Testis (tissue), 2 donors: ENCODE results near the gene MEAF6.

Experiments used
- POLR2A ChIP-seq: fragments of 450-650 bp; IDR thresholded peaks from one replicate; pipeline ENCODE4 v1.6.1; 2017; ENCODE audit warnings: antibody characterized with exemption, mild to moderate bottlenecking, moderate library complexity
- TF ChIP-seq, protein P1 (sequence below), 3 experiments: fragments of 450-650 bp in 2 of 3; fragments of 200-600 bp in 1 of 3; sonication (generic) in 1 of 3; IDR thresholded peaks; one replicate each; pipeline ENCODE4 v1.5.1; 2016 to 2019; ENCODE audit warnings: antibody characterized with exemption in 3 of 3, mild to moderate bottlenecking in 2 of 3, moderate library complexity in 1 of 3

DNA sequence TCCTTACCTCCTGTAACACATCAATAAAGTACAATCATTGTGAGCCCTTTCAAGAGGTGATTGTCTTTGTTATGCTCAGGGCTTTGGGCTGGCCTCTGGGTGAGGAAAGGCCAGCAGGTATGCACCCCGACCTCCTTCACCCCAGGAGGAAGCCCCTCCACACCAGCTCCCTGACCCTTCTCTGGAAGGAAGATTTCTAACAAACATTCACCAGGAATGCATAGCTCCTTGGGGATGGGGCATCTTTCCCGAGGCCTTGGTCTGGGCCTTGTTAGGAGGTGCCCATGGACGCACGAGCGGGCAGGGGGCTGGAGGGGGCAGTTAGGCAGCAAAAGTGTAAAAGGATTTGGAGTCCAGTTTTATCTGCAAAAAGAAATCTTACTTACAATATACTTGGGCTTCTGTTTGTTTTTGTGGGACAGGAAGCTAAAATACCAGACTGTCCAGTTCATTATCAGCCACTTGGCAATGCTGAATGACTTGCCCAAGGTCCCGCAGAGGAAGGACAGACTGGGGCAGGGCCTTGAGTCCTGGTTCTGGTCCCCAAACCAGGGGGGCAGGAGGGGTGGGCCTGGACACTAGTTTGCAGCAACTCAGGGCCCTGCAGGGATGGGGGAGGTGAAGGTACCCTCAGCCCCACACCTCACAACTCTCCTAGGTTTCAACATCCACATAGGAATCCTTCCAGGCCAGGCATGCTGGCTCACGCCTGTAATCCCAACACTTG is 30.1 kb downstream of the MEAF6 start:
- TF ChIP-seq, protein P1, sequence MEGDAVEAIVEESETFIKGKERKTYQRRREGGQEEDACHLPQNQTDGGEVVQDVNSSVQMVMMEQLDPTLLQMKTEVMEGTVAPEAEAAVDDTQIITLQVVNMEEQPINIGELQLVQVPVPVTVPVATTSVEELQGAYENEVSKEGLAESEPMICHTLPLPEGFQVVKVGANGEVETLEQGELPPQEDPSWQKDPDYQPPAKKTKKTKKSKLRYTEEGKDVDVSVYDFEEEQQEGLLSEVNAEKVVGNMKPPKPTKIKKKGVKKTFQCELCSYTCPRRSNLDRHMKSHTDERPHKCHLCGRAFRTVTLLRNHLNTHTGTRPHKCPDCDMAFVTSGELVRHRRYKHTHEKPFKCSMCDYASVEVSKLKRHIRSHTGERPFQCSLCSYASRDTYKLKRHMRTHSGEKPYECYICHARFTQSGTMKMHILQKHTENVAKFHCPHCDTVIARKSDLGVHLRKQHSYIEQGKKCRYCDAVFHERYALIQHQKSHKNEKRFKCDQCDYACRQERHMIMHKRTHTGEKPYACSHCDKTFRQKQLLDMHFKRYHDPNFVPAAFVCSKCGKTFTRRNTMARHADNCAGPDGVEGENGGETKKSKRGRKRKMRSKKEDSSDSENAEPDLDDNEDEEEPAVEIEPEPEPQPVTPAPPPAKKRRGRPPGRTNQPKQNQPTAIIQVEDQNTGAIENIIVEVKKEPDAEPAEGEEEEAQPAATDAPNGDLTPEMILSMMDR (IDR thresholded peaks at IDR 0.05): no peak
- no peak for TF ChIP-seq POLR2A
